ENCODE results near the gene LAMTOR4.

The LAMTOR4 gene

GRCh38 chr7:100148559-100149328 lies at the start of gene LAMTOR4:
TSS of gene LAMTOR4 (plus strand) at chr7:100148918. CDS start at chr7:100148973, 55 bp downstream.
- no peak for TF ChIP-seq CTCF (IDR thresholded peaks at IDR 0.05; ENCODE audit: extremely low read depth, insufficient read depth, missing control alignments)
- peak; percentile 97 for DNase-seq (ENCODE audit: low spot score)
- in situ Hi-C loops (cut with MboI; ENCODE audit: low pct_unique_long_range_greater_than_20kb, low sequenced_read_pairs, unreplicated experiment), result no loop called here

- no peak for TF ChIP-seq CTCF (IDR thresholded peaks at IDR 0.05; ENCODE audit: extremely low read depth, insufficient read depth, missing control alignments)
- no peak for DNase-seq (ENCODE audit: low spot score)
- in situ Hi-C loops (cut with MboI; ENCODE audit: low pct_unique_long_range_greater_than_20kb, low sequenced_read_pairs, unreplicated experiment), result no loop called here
These were observed 49.3 kb upstream of the LAMTOR4 start for GRCh38 chr7:100099452-100099851.

GRCh38 chr7:100100420-100101015 lies 48.2 kb upstream of the LAMTOR4 start:
- no peak for TF ChIP-seq CTCF (IDR thresholded peaks at IDR 0.05; ENCODE audit: extremely low read depth, insufficient read depth, missing control alignments)
- in situ Hi-C loops (cut with MboI; ENCODE audit: low pct_unique_long_range_greater_than_20kb, low sequenced_read_pairs, unreplicated experiment), result no loop called here
- DNase-seq (ENCODE audit: low spot score), result peak; percentile 95

- in situ Hi-C loops (cut with MboI; ENCODE audit: low pct_unique_long_range_greater_than_20kb, low sequenced_read_pairs, unreplicated experiment), result no loop called here
- peak; percentile 99 for DNase-seq (ENCODE audit: low spot score)
- TF ChIP-seq CTCF (IDR thresholded peaks at IDR 0.05; ENCODE audit: extremely low read depth, insufficient read depth, missing control alignments), result no peak
These were observed 47.5 kb upstream of the LAMTOR4 start, which contains the start of the genes AP4M1 and MCM7 for GRCh38 chr7:100101016-100101862. TSS of gene AP4M1 (plus strand) at chr7:100101643. CDS start at chr7:100101715, 72 bp downstream. TSS of gene MCM7 (minus strand) at chr7:100101397. CDS start at chr7:100101294, 103 bp downstream.

GRCh38 chr7:100102950-100103840 lies 45.5 kb upstream of the LAMTOR4 start:
- in situ Hi-C loops (cut with MboI; ENCODE audit: low pct_unique_long_range_greater_than_20kb, low sequenced_read_pairs, unreplicated experiment), result no loop called here
- no peak for DNase-seq (ENCODE audit: low spot score)
- no peak for TF ChIP-seq CTCF (IDR thresholded peaks at IDR 0.05; ENCODE audit: extremely low read depth, insufficient read depth, missing control alignments)
